ENCODE data around the gene HNF4A. TPM values are rescaled to one million over a fixed set of nuclear protein-coding genes. Genes with fewer than 3 reads are reported as not detected.
A peak's percentile ranks its signal among the peaks of the same experiment; 100 is the strongest.

HNF4A gene
- total and polyA plus RNA-seq, 2 of the 13 experiments (the other 11 are each of a cell fraction or from before 2014, with no cell fraction given) = 80.9 to 169 TPM

DNA sequence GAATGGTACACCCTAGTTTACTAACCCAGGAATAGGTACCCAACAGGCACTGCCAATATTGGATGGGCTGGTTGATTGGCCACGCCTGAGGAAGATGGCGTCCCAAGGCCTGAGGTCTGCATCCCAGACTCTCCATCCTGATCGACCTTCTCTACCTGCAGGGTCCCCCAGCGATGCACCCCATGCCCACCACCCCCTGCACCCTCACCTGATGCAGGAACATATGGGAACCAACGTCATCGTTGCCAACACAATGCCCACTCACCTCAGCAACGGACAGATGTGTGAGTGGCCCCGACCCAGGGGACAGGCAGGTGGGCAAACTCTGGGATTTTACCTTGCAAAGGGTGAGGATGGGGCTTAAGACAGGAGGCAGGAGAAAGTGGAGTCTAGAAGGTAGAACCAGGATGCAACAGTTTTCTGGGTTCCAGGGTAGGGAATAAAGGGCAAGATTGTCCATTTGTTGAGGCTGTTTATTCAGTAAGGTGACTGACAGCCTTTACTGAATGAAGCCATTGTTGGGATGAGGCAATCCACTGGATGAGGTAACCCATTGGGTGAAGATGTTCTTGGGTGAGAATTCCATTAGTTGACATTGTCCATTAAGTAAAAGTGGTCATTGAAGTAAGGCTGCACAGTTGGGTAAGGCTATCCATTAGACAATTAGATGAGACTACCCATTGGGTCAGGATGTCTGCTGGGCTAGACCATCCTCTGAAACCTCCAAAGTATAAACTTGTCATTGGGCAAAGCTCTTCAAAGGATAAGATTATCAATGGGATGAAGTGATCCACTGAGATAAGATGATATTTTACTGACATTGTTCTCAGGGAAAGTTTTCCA lies 72.9 kb downstream of the HNF4A start (continued):
- TF ChIP-seq, protein P1, sequence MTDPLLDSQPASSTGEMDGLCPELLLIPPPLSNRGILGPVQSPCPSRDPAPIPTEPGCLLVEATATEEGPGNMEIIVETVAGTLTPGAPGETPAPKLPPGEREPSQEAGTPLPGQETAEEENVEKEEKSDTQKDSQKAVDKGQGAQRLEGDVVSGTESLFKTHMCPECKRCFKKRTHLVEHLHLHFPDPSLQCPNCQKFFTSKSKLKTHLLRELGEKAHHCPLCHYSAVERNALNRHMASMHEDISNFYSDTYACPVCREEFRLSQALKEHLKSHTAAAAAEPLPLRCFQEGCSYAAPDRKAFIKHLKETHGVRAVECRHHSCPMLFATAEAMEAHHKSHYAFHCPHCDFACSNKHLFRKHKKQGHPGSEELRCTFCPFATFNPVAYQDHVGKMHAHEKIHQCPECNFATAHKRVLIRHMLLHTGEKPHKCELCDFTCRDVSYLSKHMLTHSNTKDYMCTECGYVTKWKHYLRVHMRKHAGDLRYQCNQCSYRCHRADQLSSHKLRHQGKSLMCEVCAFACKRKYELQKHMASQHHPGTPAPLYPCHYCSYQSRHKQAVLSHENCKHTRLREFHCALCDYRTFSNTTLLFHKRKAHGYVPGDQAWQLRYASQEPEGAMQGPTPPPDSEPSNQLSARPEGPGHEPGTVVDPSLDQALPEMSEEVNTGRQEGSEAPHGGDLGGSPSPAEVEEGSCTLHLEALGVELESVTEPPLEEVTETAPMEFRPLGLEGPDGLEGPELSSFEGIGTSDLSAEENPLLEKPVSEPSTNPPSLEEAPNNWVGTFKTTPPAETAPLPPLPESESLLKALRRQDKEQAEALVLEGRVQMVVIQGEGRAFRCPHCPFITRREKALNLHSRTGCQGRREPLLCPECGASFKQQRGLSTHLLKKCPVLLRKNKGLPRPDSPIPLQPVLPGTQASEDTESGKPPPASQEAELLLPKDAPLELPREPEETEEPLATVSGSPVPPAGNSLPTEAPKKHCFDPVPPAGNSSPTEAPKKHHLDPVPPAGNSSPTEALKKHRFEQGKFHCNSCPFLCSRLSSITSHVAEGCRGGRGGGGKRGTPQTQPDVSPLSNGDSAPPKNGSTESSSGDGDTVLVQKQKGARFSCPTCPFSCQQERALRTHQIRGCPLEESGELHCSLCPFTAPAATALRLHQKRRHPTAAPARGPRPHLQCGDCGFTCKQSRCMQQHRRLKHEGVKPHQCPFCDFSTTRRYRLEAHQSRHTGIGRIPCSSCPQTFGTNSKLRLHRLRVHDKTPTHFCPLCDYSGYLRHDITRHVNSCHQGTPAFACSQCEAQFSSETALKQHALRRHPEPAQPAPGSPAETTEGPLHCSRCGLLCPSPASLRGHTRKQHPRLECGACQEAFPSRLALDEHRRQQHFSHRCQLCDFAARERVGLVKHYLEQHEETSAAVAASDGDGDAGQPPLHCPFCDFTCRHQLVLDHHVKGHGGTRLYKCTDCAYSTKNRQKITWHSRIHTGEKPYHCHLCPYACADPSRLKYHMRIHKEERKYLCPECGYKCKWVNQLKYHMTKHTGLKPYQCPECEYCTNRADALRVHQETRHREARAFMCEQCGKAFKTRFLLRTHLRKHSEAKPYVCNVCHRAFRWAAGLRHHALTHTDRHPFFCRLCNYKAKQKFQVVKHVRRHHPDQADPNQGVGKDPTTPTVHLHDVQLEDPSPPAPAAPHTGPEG (CRISPR knock-in tag; IDR thresholded peaks at IDR 0.05) = no peak
- TF ChIP-seq THAP9 (CRISPR knock-in tag; IDR thresholded peaks at IDR 0.05; ENCODE audit: borderline replicate concordance) (peak; percentile 55; the same call in 1 of the 2 replicates), SIN3A (IDR thresholded peaks at IDR 0.05; ENCODE audit: borderline replicate concordance, low read depth, low read length) (peak; percentile 13; the same call in 1 of the 2 replicates), ZMYM4 (CRISPR knock-in tag; IDR thresholded peaks at IDR 0.05) (peak; percentile 91), KMT2B (CRISPR knock-in tag; IDR thresholded peaks at IDR 0.05) (peak; percentile 58; the same call in 1 of the 2 replicates), ZNF788 (CRISPR knock-in tag; IDR thresholded peaks at IDR 0.05; ENCODE audit: borderline replicate concordance) (peak; percentile 54; the same call in 1 of the 2 replicates), HES4 (CRISPR knock-in tag; IDR thresholded peaks at IDR 0.05; ENCODE audit: borderline replicate concordance) (no peak), TERF1 (CRISPR knock-in tag; IDR thresholded peaks at IDR 0.05) (no peak), ZNF572 (CRISPR knock-in tag; IDR thresholded peaks at IDR 0.05) (no peak), ZNF720 (CRISPR knock-in tag; IDR thresholded peaks at IDR 0.05) (0 out of 2 replicates have a peak, but pooled peaks have one; percentile 37), PBX2 (CRISPR knock-in tag; IDR thresholded peaks at IDR 0.05) (peak; percentile 98), ATAD3A (CRISPR knock-in tag; IDR thresholded peaks at IDR 0.05) (no peak), ZNF746 (CRISPR knock-in tag; IDR thresholded peaks at IDR 0.05) (peak; percentile 80)
- TF ChIP-seq, protein P2, sequence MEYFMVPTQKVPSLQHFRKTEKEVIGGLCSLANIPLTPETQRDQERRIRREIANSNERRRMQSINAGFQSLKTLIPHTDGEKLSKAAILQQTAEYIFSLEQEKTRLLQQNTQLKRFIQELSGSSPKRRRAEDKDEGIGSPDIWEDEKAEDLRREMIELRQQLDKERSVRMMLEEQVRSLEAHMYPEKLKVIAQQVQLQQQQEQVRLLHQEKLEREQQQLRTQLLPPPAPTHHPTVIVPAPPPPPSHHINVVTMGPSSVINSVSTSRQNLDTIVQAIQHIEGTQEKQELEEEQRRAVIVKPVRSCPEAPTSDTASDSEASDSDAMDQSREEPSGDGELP (IDR thresholded peaks at IDR 0.05; ENCODE audit: borderline replicate concordance, low read depth) = peak; percentile 55; the same call in 1 of the 2 replicates
- TF ChIP-seq, protein P3, sequence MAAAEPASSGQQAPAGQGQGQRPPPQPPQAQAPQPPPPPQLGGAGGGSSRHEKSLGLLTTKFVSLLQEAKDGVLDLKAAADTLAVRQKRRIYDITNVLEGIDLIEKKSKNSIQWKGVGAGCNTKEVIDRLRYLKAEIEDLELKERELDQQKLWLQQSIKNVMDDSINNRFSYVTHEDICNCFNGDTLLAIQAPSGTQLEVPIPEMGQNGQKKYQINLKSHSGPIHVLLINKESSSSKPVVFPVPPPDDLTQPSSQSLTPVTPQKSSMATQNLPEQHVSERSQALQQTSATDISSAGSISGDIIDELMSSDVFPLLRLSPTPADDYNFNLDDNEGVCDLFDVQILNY (CRISPR knock-in tag; conservative IDR thresholded peaks at IDR 0.05) = no peak
